ENCODE results near the gene LZTR1.

DNA sequence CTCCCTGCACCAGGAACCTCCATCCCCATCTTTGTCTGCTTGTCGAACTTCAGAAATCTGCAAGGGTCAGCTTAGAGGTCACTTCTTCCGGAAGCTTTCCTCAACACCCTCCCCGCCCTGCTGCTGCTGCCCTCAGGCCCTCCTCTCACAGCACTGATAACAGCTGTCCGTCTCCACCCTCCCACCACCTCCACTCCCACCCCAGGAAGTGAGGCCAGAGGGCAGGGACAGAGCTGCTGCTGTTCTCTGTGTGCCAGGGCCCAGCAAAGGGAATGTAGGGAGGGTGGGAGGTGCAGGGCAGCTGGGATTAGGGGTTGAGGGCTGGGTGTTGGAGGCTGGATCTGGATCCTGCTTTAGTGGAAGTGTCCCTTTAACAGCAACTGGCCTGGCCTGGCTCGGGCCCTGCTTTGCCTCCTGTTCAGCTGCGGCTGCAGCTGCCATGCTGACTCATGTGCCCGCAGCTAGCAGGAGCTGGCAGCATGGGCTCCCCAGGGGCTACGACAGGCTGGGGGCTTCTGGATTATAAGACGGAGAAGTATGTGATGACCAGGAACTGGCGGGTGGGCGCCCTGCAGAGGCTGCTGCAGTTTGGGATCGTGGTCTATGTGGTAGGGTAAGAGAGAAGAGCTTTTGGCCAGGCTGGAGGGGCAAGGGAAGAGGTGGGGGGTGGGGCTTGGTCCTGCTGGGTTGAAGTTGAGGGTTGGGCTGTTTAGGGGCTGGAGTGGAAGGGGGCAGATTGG lies 32.8 kb downstream of the LZTR1 start, which contains the start of gene P2RX6:
- TF ChIP-seq, protein P1, sequence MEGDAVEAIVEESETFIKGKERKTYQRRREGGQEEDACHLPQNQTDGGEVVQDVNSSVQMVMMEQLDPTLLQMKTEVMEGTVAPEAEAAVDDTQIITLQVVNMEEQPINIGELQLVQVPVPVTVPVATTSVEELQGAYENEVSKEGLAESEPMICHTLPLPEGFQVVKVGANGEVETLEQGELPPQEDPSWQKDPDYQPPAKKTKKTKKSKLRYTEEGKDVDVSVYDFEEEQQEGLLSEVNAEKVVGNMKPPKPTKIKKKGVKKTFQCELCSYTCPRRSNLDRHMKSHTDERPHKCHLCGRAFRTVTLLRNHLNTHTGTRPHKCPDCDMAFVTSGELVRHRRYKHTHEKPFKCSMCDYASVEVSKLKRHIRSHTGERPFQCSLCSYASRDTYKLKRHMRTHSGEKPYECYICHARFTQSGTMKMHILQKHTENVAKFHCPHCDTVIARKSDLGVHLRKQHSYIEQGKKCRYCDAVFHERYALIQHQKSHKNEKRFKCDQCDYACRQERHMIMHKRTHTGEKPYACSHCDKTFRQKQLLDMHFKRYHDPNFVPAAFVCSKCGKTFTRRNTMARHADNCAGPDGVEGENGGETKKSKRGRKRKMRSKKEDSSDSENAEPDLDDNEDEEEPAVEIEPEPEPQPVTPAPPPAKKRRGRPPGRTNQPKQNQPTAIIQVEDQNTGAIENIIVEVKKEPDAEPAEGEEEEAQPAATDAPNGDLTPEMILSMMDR (IDR thresholded peaks at IDR 0.05; ENCODE audit: low read length) = no peak
- TF ChIP-seq EZH2 (optimal IDR thresholded peaks at IDR 0.05; ENCODE audit: low read depth, low read length) = no peak

Measured in MM.1S (cell line).